NB4 (cell line): ENCODE data around the gene WDR70.
"Not testable (repeated sequence)": the region's sequence is repeated elsewhere in the genome, so short reads cannot be mapped to it uniquely, and the experiment has no call there.

Experiments used
- DNase-seq: peaks from one replicate; pipeline ENCODE4 v3.0.0; 2010; ENCODE audit warnings: low read depth
- H3K4me3 ChIP-seq: one replicate; pipeline ENCODE4 v1.5.1; 2011; ENCODE audit warnings: mild to moderate bottlenecking, low read depth, low read length, moderate library complexity
- CTCF ChIP-seq: IDR thresholded peaks from one replicate; pipeline ENCODE4 v1.5.1; 2012; ENCODE audit warnings: low read depth, low read length
- MAX ChIP-seq: IDR thresholded peaks from 2 replicates; pipeline ENCODE4 v1.6.1; 2011; ENCODE audit warnings: low read depth, low read length
- MYC ChIP-seq: IDR thresholded peaks from 2 replicates; pipeline ENCODE4 v1.6.1; 2011; ENCODE audit warnings: low read depth, low read length
- POLR2A ChIP-seq: IDR thresholded peaks from 2 replicates; pipeline ENCODE4 v1.6.1; 2011; ENCODE audit warnings: mild to moderate bottlenecking; ENCODE audit not compliant: insufficient read length; ENCODE audit errors: extremely low read depth

WDR70 gene

GRCh38 chr5:37641933-37642332, 262.8 kb downstream of the WDR70 start:
- no peak overlapping the region for H3K4me3 ChIP-seq
- DNase-seq, result no peak
- TF ChIP-seq MAX, result no peak
- TF ChIP-seq POLR2A, result no peak
- no peak for TF ChIP-seq CTCF
- no peak for TF ChIP-seq MYC

- H3K4me3 ChIP-seq, result no peak overlapping the region
- DNase-seq, result no peak
- no peak for TF ChIP-seq CTCF
- TF ChIP-seq MYC, result no peak
- TF ChIP-seq MAX, result no peak
- TF ChIP-seq POLR2A, result no peak
Observed at GRCh38 chr5:37645707-37646106, 266.6 kb downstream of the WDR70 start.

- not testable (repeated sequence) for H3K4me3 ChIP-seq, DNase-seq
Observed at GRCh38 chr5:37654566-37654965, 275.4 kb downstream of the WDR70 start.

- TF ChIP-seq MAX (no peak), MYC (no peak), POLR2A (no peak), CTCF (no peak)
- H3K4me3 ChIP-seq, result no peak overlapping the region
- DNase-seq, result no peak
Observed at GRCh38 chr5:37657046-37657445, 277.9 kb downstream of the WDR70 start.

- DNase-seq, result no peak
- TF ChIP-seq POLR2A, result no peak
- TF ChIP-seq MAX, result no peak
- TF ChIP-seq MYC, result no peak
- TF ChIP-seq CTCF, result no peak
Observed at GRCh38 chr5:37658440-37658839, 279.3 kb downstream of the WDR70 start.

GRCh38 chr5:37660319-37660718, 281.2 kb downstream of the WDR70 start:
- DNase-seq, result no peak
- H3K4me3 ChIP-seq, result no peak overlapping the region
- no peak for TF ChIP-seq CTCF
- TF ChIP-seq MYC, result no peak
- no peak for TF ChIP-seq MAX
- TF ChIP-seq POLR2A, result no peak

More at GRCh38 chr5:37658440-37658839, 279.3 kb downstream of the WDR70 start:
- no peak overlapping the region for H3K4me3 ChIP-seq
